ENCODE results near the gene NLRP6. TPM values are rescaled to one million over a fixed set of nuclear protein-coding genes. Genes with fewer than 3 reads are reported as not detected.
"Not testable (repeated sequence)": the region's sequence is repeated elsewhere in the genome, so short reads cannot be mapped to it uniquely, and the experiment has no call there.

NLRP6 gene
- total RNA-seq, 4 donors from 2014 or later: 1.8 to 2.1 TPM; not detected in 2

- 73 to 93% methylated on average over 13 to 34 of the region's 34 CpGs for WGBS, 2 donors (ENCODE audit: low coverage in 1 of 2)
- TF ChIP-seq CTCF (IDR thresholded peaks at IDR 0.05) (no peak), EP300 (IDR thresholded peaks at IDR 0.05; ENCODE audit: low read depth) (no peak)
- DNase-seq: peak; percentile 70
- Histone ChIP-seq H3K27me3 (no peaks in the 10 kb centered on the region), H3K36me3 (no peaks in the 10 kb centered on the region), H3K4me1 (peaks cover 19 to 37% (median 20%) of the 10 kb centered on the region in 4 donors), H3K27ac (no peak overlapping the region), H3K4me3 (no peak overlapping the region), H3K9me3 (no peaks in the 10 kb centered on the region)
- in situ Hi-C loops (cut with MboI; ENCODE audit: low pct_ligation_motif_present in 1 of 4, low pct_unique_long_range_greater_than_20kb in 1 of 4, low sequenced_read_pairs in 3 of 4): no loop called here
- intact Hi-C loops (cut with DNase I; ENCODE audit: low total_unique reads): no loop called here
Observed at GRCh38 chr11:330694-331357, 52.6 kb downstream of the NLRP6 start.

GRCh38 chr11:331358-332060 is 53.3 kb downstream of the NLRP6 start:
- Histone ChIP-seq H3K27me3 (no peaks in the 10 kb centered on the region), H3K36me3 (no peaks in the 10 kb centered on the region), H3K4me3 (no peak overlapping the region), H3K9me3 (no peaks in the 10 kb centered on the region), H3K4me1 (peaks cover 15 to 37% (median 19%) of the 10 kb centered on the region in 4 donors), H3K27ac (no peak overlapping the region)
- in situ Hi-C loops (cut with MboI; ENCODE audit: low pct_ligation_motif_present in 1 of 4, low pct_unique_long_range_greater_than_20kb in 1 of 4, low sequenced_read_pairs in 3 of 4) (no loop called here), intact Hi-C loops (cut with DNase I; ENCODE audit: low total_unique reads) (no loop called here)
- DNase-seq: no peak
- 80 to 94% methylated on average over 6 to 19 of the region's 19 CpGs for WGBS, 2 donors (ENCODE audit: low coverage in 1 of 2)
- TF ChIP-seq POLR2AphosphoS5 (IDR thresholded peaks at IDR 0.05) (no peak), POLR2A (IDR thresholded peaks at IDR 0.05) (no peak), EP300 (IDR thresholded peaks at IDR 0.05; ENCODE audit: low read depth) (no peak), CTCF (IDR thresholded peaks at IDR 0.05) (no peak)

GRCh38 chr11:332651-333480 is 54.7 kb downstream of the NLRP6 start:
- H3K4me3 ChIP-seq: no peak overlapping the region
- H3K9me3 ChIP-seq: no peaks in the 10 kb centered on the region
- no peak overlapping the region for H3K27ac ChIP-seq
- DNase-seq: no peak
- H3K27me3 ChIP-seq: no peaks in the 10 kb centered on the region
- peaks cover 4 to 29% (median 12%) of the 10 kb centered on the region in 4 donors for H3K4me1 ChIP-seq
- TF ChIP-seq POLR2AphosphoS5 (IDR thresholded peaks at IDR 0.05): no peak
- TF ChIP-seq CTCF (IDR thresholded peaks at IDR 0.05): no peak
- no peak for TF ChIP-seq POLR2A (IDR thresholded peaks at IDR 0.05)
- TF ChIP-seq EP300 (IDR thresholded peaks at IDR 0.05; ENCODE audit: low read depth): no peak
- intact Hi-C loops (cut with DNase I; ENCODE audit: low total_unique reads): no loop called here
- in situ Hi-C loops (cut with MboI; ENCODE audit: low pct_ligation_motif_present in 1 of 4, low pct_unique_long_range_greater_than_20kb in 1 of 4, low sequenced_read_pairs in 3 of 4): no loop called here
- H3K36me3 ChIP-seq: no peaks in the 10 kb centered on the region
- WGBS, 2 donors (ENCODE audit: low coverage in 1 of 2): 80 to 87% methylated on average over 1 to 23 of the region's 23 CpGs

GRCh38 chr11:333616-334263 is 55.5 kb downstream of the NLRP6 start:
- not testable (repeated sequence) for H3K27ac ChIP-seq
- 87 to 91% methylated on average over 10 to 17 of the region's 17 CpGs for WGBS, 2 donors (ENCODE audit: low coverage in 1 of 2)

More at GRCh38 chr11:333616-334263, 55.5 kb downstream of the NLRP6 start:
- peaks cover 4 to 28% (median 12%) of the 10 kb centered on the region in 4 donors for H3K4me1 ChIP-seq
- intact Hi-C loops (cut with DNase I; ENCODE audit: low total_unique reads); H3K9me3 ChIP-seq; H3K4me3 ChIP-seq; H3K36me3 ChIP-seq; DNase-seq; H3K27me3 ChIP-seq; in situ Hi-C loops (cut with MboI; ENCODE audit: low pct_ligation_motif_present in 1 of 4, low pct_unique_long_range_greater_than_20kb in 1 of 4, low sequenced_read_pairs in 3 of 4): not testable (repeated sequence)

All from transverse colon (tissue), 4 donors.